Measurements from ENCODE around the gene CCL20. TPM values are rescaled to one million over a fixed set of nuclear protein-coding genes. Genes with fewer than 3 reads are reported as not detected.

The CCL20 gene
- total and polyA plus RNA-seq, 2 donors (not counting 3 experiments of a cell fraction or from before 2014, with no cell fraction given): 0.32 TPM; not detected in 1

DNA sequence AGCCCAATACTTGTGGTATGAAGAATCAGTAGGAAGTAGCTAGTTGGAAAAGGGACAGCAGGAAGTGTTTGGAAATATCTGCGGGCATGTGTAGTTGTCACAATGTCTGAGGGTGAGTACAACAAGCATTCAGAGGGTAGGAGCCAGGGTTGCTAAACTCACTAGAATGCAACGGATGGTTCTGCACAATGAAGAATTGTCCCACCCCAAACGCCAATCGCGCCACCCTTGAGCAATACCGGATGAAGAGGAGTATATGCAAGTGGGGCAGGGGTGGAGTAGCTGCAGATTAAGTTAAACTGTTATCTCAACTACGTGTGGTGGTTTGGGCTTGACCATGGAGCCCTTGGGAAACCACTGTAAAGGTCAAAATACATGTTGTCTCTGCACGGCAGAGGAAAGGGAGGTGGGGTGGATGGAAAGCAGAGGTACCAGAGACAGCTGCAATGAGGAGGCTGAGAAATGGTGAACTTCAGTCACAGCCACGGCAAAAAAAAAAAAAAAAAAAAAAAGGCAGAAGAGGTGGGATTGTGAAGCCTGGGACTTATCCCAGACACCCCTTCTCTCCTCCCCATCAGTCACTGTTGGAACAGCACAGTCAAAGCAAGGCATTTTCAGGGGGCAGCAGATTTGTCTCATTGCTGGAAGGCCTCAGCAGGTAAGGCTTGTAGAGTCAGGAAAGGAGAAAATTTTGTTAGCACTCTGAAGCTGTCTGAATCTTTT, 5.2 kb downstream of the CCL20 start:
- peak overlapping the region; percentile 49 for H3K9ac ChIP-seq (replicated peaks; ENCODE audit: extremely low read depth, insufficient read depth, low read length)
- TF ChIP-seq EZH2 (IDR thresholded peaks at IDR 0.05; ENCODE audit: borderline replicate concordance, low read depth, low read length, severe bottlenecking): no peak
- TF ChIP-seq JUN (IDR thresholded peaks at IDR 0.05; ENCODE audit: borderline replicate concordance, insufficient read depth, insufficient read length, low read depth): no peak
- TF ChIP-seq FOS (IDR thresholded peaks at IDR 0.05; ENCODE audit: borderline replicate concordance, insufficient read depth, low read length): no peak
- TF ChIP-seq, protein P1, sequence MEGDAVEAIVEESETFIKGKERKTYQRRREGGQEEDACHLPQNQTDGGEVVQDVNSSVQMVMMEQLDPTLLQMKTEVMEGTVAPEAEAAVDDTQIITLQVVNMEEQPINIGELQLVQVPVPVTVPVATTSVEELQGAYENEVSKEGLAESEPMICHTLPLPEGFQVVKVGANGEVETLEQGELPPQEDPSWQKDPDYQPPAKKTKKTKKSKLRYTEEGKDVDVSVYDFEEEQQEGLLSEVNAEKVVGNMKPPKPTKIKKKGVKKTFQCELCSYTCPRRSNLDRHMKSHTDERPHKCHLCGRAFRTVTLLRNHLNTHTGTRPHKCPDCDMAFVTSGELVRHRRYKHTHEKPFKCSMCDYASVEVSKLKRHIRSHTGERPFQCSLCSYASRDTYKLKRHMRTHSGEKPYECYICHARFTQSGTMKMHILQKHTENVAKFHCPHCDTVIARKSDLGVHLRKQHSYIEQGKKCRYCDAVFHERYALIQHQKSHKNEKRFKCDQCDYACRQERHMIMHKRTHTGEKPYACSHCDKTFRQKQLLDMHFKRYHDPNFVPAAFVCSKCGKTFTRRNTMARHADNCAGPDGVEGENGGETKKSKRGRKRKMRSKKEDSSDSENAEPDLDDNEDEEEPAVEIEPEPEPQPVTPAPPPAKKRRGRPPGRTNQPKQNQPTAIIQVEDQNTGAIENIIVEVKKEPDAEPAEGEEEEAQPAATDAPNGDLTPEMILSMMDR (IDR thresholded peaks at IDR 0.05; ENCODE audit: extremely low read depth in 1 of 2, insufficient read depth in 1 of 2, low read depth in 1 of 2, low read length in 2 of 2): no peak
- TF ChIP-seq GATA2 (IDR thresholded peaks at IDR 0.05; ENCODE audit: insufficient read depth, insufficient read length, low read depth, low read length): no peak
- TF ChIP-seq POLR2AphosphoS5 (IDR thresholded peaks at IDR 0.05; ENCODE audit: insufficient read depth, low read depth, low read length): no peak
- TF ChIP-seq, protein P2, sequence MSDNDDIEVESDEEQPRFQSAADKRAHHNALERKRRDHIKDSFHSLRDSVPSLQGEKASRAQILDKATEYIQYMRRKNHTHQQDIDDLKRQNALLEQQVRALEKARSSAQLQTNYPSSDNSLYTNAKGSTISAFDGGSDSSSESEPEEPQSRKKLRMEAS (IDR thresholded peaks at IDR 0.05; ENCODE audit: insufficient read depth, insufficient read length): no peak
- TF ChIP-seq MYC (IDR thresholded peaks at IDR 0.05; ENCODE audit: low read depth, low read length): no peak
- no peak for TF ChIP-seq POLR2A (IDR thresholded peaks at IDR 0.05; ENCODE audit: low read depth, low read length)
- ChIA-PET CTCF (interaction anchor here (0.6 to 1.9 kb wide), 8 partner anchors 21 to 161 kb away, joined by 3 to 27 read pairs (median 5); no protein-coding TSS in a partner anchor), POLR2A (interaction anchor here (0.7 kb wide), 1 partner anchor 48 kb away, joined by 7 read pairs; no protein-coding TSS in a partner anchor)
- dilution Hi-C loops (cut with MboI; ENCODE audit: extremely low pct_ligation_motif_present, low sequenced_read_pairs): no loop called here
- H3K9me3 ChIP-seq (replicated peaks; ENCODE audit: control insufficient read depth, insufficient read depth, low read length): no peaks in the 10 kb centered on the region
- FAIRE-seq (no peak), DNase-seq (ENCODE audit: low read depth, low spot score) (no peak)
- peak overlapping the region; percentile 30 for H2AFZ ChIP-seq (ENCODE audit: low read depth, low read length)
- H3K4me1 ChIP-seq (ENCODE audit: control insufficient read depth, extremely low read depth, insufficient read depth, low read length): peaks cover 34% of the 10 kb centered on the region
- BruUV-seq (replicated peaks): TSS peak; percentile 58
- no peaks in the 10 kb centered on the region for H3K9me1 ChIP-seq (replicated peaks; ENCODE audit: control insufficient read depth, extremely low read depth, insufficient read depth, low read length)
- H3K79me2 ChIP-seq (ENCODE audit: control insufficient read depth, insufficient read depth, low read length): peaks cover 2% of the 10 kb centered on the region
- H3K27ac ChIP-seq (ENCODE audit: insufficient read depth, low read depth, low read length): peak overlapping the region; percentile 98
- no peaks in the 10 kb centered on the region for H3K27me3 ChIP-seq (ENCODE audit: control insufficient read depth in 2 of 2, insufficient read depth in 2 of 2, low read length in 2 of 2)
- no peaks in the 10 kb centered on the region for H3K36me3 ChIP-seq (ENCODE audit: control insufficient read depth in 2 of 2, extremely low read depth in 1 of 2, insufficient read depth in 2 of 2, low read length in 2 of 2)
- intact Hi-C loops (cut with micrococcal nuclease): loop anchor here (1.0 to 10.0 kb wide), 9 partner anchors 36 to 1626 kb away; partner anchors contain the start of genes AGFG1 and RHBDD1
- no peaks in the 10 kb centered on the region for H4K20me1 ChIP-seq (replicated peaks; ENCODE audit: control insufficient read depth, extremely low read depth, insufficient read depth, low read length)
- peak overlapping the region; percentile 62 for H3K4me2 ChIP-seq (ENCODE audit: insufficient read depth, low read length)
- H3K4me3 ChIP-seq (replicated peaks in 1 of 3; ENCODE audit: insufficient read depth in 1 of 3, low read depth in 1 of 3, low read length in 3 of 3): peak overlapping the region in 1 of 3 experiments; percentile 21
